Ovary (tissue), 9 donors: ENCODE measurements around the gene AASDHPPT. TPM values are rescaled to one million over a fixed set of nuclear protein-coding genes. Genes with fewer than 3 reads are reported as not detected.

Source experiments
- DNase-seq, 5 donors: peaks; one replicate each; pipeline ENCODE4 v3.0.0-alpha.2; 2019 to 2020
- H3K27ac ChIP-seq, 2 donors: fragments of 200-600 bp; one replicate each; pipeline versions ENCODE4 v1.5.1 to v1.8.0; 2019 to 2022
- H3K27me3 ChIP-seq: fragments of 200-600 bp; one replicate; pipeline ENCODE4 v1.8.0; 2022
- H3K36me3 ChIP-seq: fragments of 200-600 bp; sonication (generic); one replicate; pipeline ENCODE4 v1.5.1; 2019
- H3K4me1 ChIP-seq: one replicate; pipeline ENCODE4 v1.8.1; 2013; ENCODE audit warnings: mild to moderate bottlenecking, moderate library complexity; ENCODE audit not compliant: insufficient read depth
- H3K4me3 ChIP-seq: fragments of 200-600 bp; sonication (generic); one replicate; pipeline ENCODE4 v1.5.1; 2017
- H3K9me3 ChIP-seq, 2 donors: fragments of 200-600 bp in 1 of 2; sonication (generic) in 1 of 2; one replicate each; pipeline versions ENCODE4 v1.5.1 to v1.8.1; 2013 to 2019; ENCODE audit warnings: mild to moderate bottlenecking in 1 of 2, moderate library complexity in 1 of 2
- CTCF ChIP-seq, 3 donors: fragments of 450-650 bp in 2 of 3; fragments of 200-600 bp in 1 of 3; IDR thresholded peaks; one replicate each; pipeline versions ENCODE4 v1.5.1 to v1.8.0; 2016 to 2022; ENCODE audit warnings: antibody characterized with exemption in 3 of 3, mild to moderate bottlenecking in 1 of 3
- EP300 ChIP-seq: sonication (generic); formaldehyde crosslinking; IDR thresholded peaks from one replicate; pipeline ENCODE4 v1.6.1; 2017; ENCODE audit warnings: antibody characterized with exemption
- POLR2A ChIP-seq: fragments of 450-650 bp; IDR thresholded peaks from one replicate; pipeline ENCODE4 v1.6.1; 2017; ENCODE audit warnings: antibody characterized with exemption, mild to moderate bottlenecking, moderate library complexity
- WGBS, 3 donors: extraction: QIAGEN DNeasy Blood & Tissue Kit in 1 of 3; methylation state at CpG; one replicate each; pipeline versions ENCODE4 v1.1.5 to v1.1.7; 2013 to 2017; 5-methylcytosine and 5-hydroxymethylcytosine counted together
- intact Hi-C, 4 donors: fragments of 100-400 bp; cut with DNase I; formaldehyde crosslinking; loops; one replicate each; pipeline versions ENCODE4 v1.11.0 to v1.15.1; 2022 to 2023
- polyA plus RNA-seq, 2 donors: library from polyadenylated mRNA; stranded (reverse); fragments of 200-250 nt in 1 of 2; fragments of 350-450 nt in 1 of 2; fragmentation: Illumina TruSeq in 1 of 2; extraction: RNeasy Lipid Tissue Mini Kit (QIAGEN cat#74804) in 1 of 2; gene quantifications; one replicate each; pipeline ENCODE4 v1.2.3, GENCODE V29; 2013 to 2014
- total RNA-seq, 7 donors: library from RNA; depleted of rRNA in 2 of 7; stranded (reverse); fragments of >200 nt in 2 of 7; fragmentation: NEBNext Ultra II Directional in 3 of 7; extraction: Animal tissue kit (Norgen Biotek cat#: 25700) in 3 of 7; gene quantifications; one replicate each; pipeline versions ENCODE4 v1.1.0 to v1.2.4, GENCODE V29; 2016 to 2023
- donor health status: DM: no; HTN: no; CAD: no; lungs with moderate emphysema.
- donor health status: DM: no; HTN: no; CAD: no.
- donor health status: Bipolar disorder and iron deficiency.
- donor health status: DM: yes; HTN: yes; CAD: no.
- donor health status: DM: no; HTN: no; CAD: no.
- donor health status: DM: yes; HTN: yes; CAD: no.

The AASDHPPT gene
- total and polyA plus RNA-seq, 9 donors: 17.3 to 43.1 (median 25.7) TPM

- no peaks in the 10 kb centered on the region for H3K36me3 ChIP-seq
- H3K27ac ChIP-seq: no peak overlapping the region
- H3K4me3 ChIP-seq: no peak overlapping the region
- no peaks in the 10 kb centered on the region for H3K27me3 ChIP-seq
- no peak for DNase-seq
- H3K4me1 ChIP-seq: no peaks in the 10 kb centered on the region
- 87 to 94% (median 92%) methylated on average over 1 of the region's 1 CpG for WGBS, 3 donors
- intact Hi-C loops: no loop called here
- no peak for TF ChIP-seq POLR2A
- no peak for TF ChIP-seq EP300
- TF ChIP-seq CTCF (IDR thresholded peaks at IDR 0.05): no peak
- no peaks in the 10 kb centered on the region for H3K9me3 ChIP-seq
These were observed 21.6 kb downstream of the AASDHPPT start for GRCh38 chr11:106098893-106099553.

GRCh38 chr11:106101370-106101769, 23.9 kb downstream of the AASDHPPT start:
- intact Hi-C loops: no loop called here
- H3K4me3 ChIP-seq: no peak overlapping the region
- no peak for DNase-seq
- 71 to 74% (median 72%) methylated on average over 3 of the region's 3 CpGs for WGBS, 3 donors
- no peaks in the 10 kb centered on the region for H3K9me3 ChIP-seq
- H3K4me1 ChIP-seq: no peaks in the 10 kb centered on the region
- no peaks in the 10 kb centered on the region for H3K36me3 ChIP-seq
- TF ChIP-seq POLR2A (no peak), CTCF (IDR thresholded peaks at IDR 0.05) (no peak), EP300 (no peak)
- H3K27ac ChIP-seq: no peak overlapping the region
- no peaks in the 10 kb centered on the region for H3K27me3 ChIP-seq

- intact Hi-C loops: no loop called here
- WGBS, 3 donors: 80 to 96% (median 84%) methylated on average over 1 of the region's 1 CpG
These were observed 24.4 kb downstream of the AASDHPPT start for GRCh38 chr11:106101819-106102218.

GRCh38 chr11:106105986-106106385, 28.5 kb downstream of the AASDHPPT start:
- no peak overlapping the region for H3K4me3 ChIP-seq
- 90 to 92% (median 90%) methylated on average over 6 of the region's 6 CpGs for WGBS, 3 donors
- H3K9me3 ChIP-seq: no peaks in the 10 kb centered on the region
- intact Hi-C loops: no loop called here
- H3K36me3 ChIP-seq: no peaks in the 10 kb centered on the region
- no peaks in the 10 kb centered on the region for H3K27me3 ChIP-seq
- TF ChIP-seq CTCF (IDR thresholded peaks at IDR 0.05) (no peak), EP300 (no peak), POLR2A (no peak)
- no peak for DNase-seq
- no peak overlapping the region for H3K27ac ChIP-seq
- no peaks in the 10 kb centered on the region for H3K4me1 ChIP-seq

More at GRCh38 chr11:106101819-106102218, 24.4 kb downstream of the AASDHPPT start:
- Histone ChIP-seq H3K4me1 (no peaks in the 10 kb centered on the region), H3K4me3 (no peak overlapping the region), H3K9me3 (no peaks in the 10 kb centered on the region), H3K27ac (no peak overlapping the region), H3K27me3 (no peaks in the 10 kb centered on the region), H3K36me3 (no peaks in the 10 kb centered on the region)
- no peak for TF ChIP-seq CTCF (IDR thresholded peaks at IDR 0.05)
- TF ChIP-seq EP300: no peak
- no peak for TF ChIP-seq POLR2A
- DNase-seq: no peak
